Upper lobe of left lung (tissue), 6 donors: ENCODE measurements around the gene HTR3D. TPM values are rescaled to one million over a fixed set of nuclear protein-coding genes. Genes with fewer than 3 reads are reported as not detected.

Experiments
- ATAC-seq, 2 donors: fragments of 200-7000 bp; cut with Tn5 transposase; one replicate each; pipeline ENCODE4 v1.9.1; 2022; ENCODE audit warnings: mild to moderate bottlenecking in 2 of 2, moderate library complexity in 2 of 2; ENCODE audit not compliant: low FRiP score in 2 of 2
- DNase-seq, 2 donors: peaks; one replicate each; pipeline ENCODE4 v3.0.0-alpha.2; 2019 to 2020
- H3K27ac ChIP-seq, 4 donors: fragments of 200-600 bp; sonication (generic); one replicate each; pipeline ENCODE4 v1.5.1; 2016 to 2019
- H3K27me3 ChIP-seq, 4 donors: fragments of 200-600 bp; sonication (generic); one replicate each; pipeline ENCODE4 v1.5.1; 2017 to 2019
- H3K36me3 ChIP-seq, 4 donors: fragments of 200-600 bp; sonication (generic); one replicate each; pipeline ENCODE4 v1.5.1; 2016 to 2019
- H3K4me1 ChIP-seq, 4 donors: fragments of 200-600 bp; sonication (generic); one replicate each; pipeline ENCODE4 v1.5.1; 2018 to 2019
- H3K4me3 ChIP-seq, 4 donors: fragments of 200-600 bp; sonication (generic); one replicate each; pipeline ENCODE4 v1.5.1; 2017 to 2019; ENCODE audit warnings: mild to moderate bottlenecking in 2 of 4, moderate library complexity in 1 of 4
- H3K9me3 ChIP-seq, 4 donors: fragments of 200-600 bp; sonication (generic); one replicate each; pipeline ENCODE4 v1.5.1; 2018 to 2019
- CTCF ChIP-seq, 6 experiments: fragments of 450-650 bp in 4 of 6; fragments of 200-600 bp in 2 of 6; sonication (generic) in 2 of 6; IDR thresholded peaks; one replicate each; pipeline ENCODE4 v1.5.1; 2016 to 2019; ENCODE audit warnings: antibody characterized with exemption in 6 of 6
- EP300 ChIP-seq, 4 donors: sonication (generic); formaldehyde crosslinking; IDR thresholded peaks; one replicate each; pipeline ENCODE4 v1.5.1; 2017; ENCODE audit warnings: antibody characterized with exemption in 4 of 4, control low read depth in 2 of 4
- POLR2A ChIP-seq, 4 donors: fragments of 450-650 bp; IDR thresholded peaks; one replicate each; pipeline ENCODE4 v1.5.1; 2016 to 2017; ENCODE audit warnings: antibody characterized with exemption in 4 of 4, mild to moderate bottlenecking in 2 of 4
- POLR2AphosphoS5 ChIP-seq, 2 donors: sonication (generic); formaldehyde crosslinking; IDR thresholded peaks; one replicate each; pipeline ENCODE4 v1.5.1; 2017; ENCODE audit warnings: antibody characterized with exemption in 2 of 2
- WGBS, 2 donors: methylation state at CpG; one replicate each; pipeline ENCODE4 v1.1.5; 2017 to 2018; 5-methylcytosine and 5-hydroxymethylcytosine counted together
- total RNA-seq, 6 donors: library from RNA; depleted of rRNA in 4 of 6; stranded (reverse); fragments of >200 nt in 4 of 6; gene quantifications; one replicate each; pipeline versions ENCODE4 v1.1.0 to v1.2.1, GENCODE V29; 2016 to 2021
- donor health status: DM: no; HTN: no; CAD: no; lungs with moderate emphysema.
- donor health status: DM: no; HTN: yes; CAD: no; lungs with severe emphysema.

The HTR3D gene
- total RNA-seq, 6 donors from 2014 or later = not detected

GRCh38 chr3:183987000-183987600 is 44.4 kb upstream of the HTR3D start:
- Histone ChIP-seq H3K9me3 (no peaks in the 10 kb centered on the region), H3K27me3 (no peaks in the 10 kb centered on the region), H3K27ac (no peak overlapping the region), H3K4me1 (peaks cover 0 to 6% (median 3%) of the 10 kb centered on the region in 4 donors), H3K36me3 (peaks cover 10 to 71% (median 32%) of the 10 kb centered on the region in 4 donors), H3K4me3 (no peak overlapping the region)
- DNase-seq (no peak), ATAC-seq (no peak)
- WGBS, 2 donors = 84 to 92% methylated on average over 11 of the region's 11 CpGs
- no peak for TF ChIP-seq EP300 (IDR thresholded peaks at IDR 0.05)
- no peak for TF ChIP-seq POLR2AphosphoS5 (IDR thresholded peaks at IDR 0.05)
- TF ChIP-seq CTCF (IDR thresholded peaks at IDR 0.05) = no peak
- no peak for TF ChIP-seq POLR2A (IDR thresholded peaks at IDR 0.05)

GRCh38 chr3:183988216-183988790 is 43.2 kb upstream of the HTR3D start:
- 85 to 88% methylated on average over 16 of the region's 16 CpGs for WGBS, 2 donors
- H3K27me3 ChIP-seq = no peaks in the 10 kb centered on the region
- peaks cover 10 to 60% (median 28%) of the 10 kb centered on the region in 4 donors for H3K36me3 ChIP-seq

GRCh38 chr3:183991403-183991802 is 40.1 kb upstream of the HTR3D start:
- peak in 1 of 2 donors; percentile 34 for ATAC-seq
- TF ChIP-seq EP300 (IDR thresholded peaks at IDR 0.05) (no peak), CTCF (IDR thresholded peaks at IDR 0.05) (no peak), POLR2A (IDR thresholded peaks at IDR 0.05) (no peak), POLR2AphosphoS5 (IDR thresholded peaks at IDR 0.05) (no peak)
- WGBS, 2 donors = 75 to 77% methylated on average over 5 of the region's 5 CpGs

More at GRCh38 chr3:183988216-183988790, 43.2 kb upstream of the HTR3D start:
- H3K27ac ChIP-seq = no peak overlapping the region
- H3K4me3 ChIP-seq = no peak overlapping the region
- TF ChIP-seq POLR2AphosphoS5 (IDR thresholded peaks at IDR 0.05) (no peak), EP300 (IDR thresholded peaks at IDR 0.05) (no peak), POLR2A (IDR thresholded peaks at IDR 0.05) (no peak), CTCF (IDR thresholded peaks at IDR 0.05) (no peak)
- no peak for ATAC-seq
- H3K4me1 ChIP-seq = peaks cover 0 to 6% (median 3%) of the 10 kb centered on the region in 4 donors
- H3K9me3 ChIP-seq = no peaks in the 10 kb centered on the region
- DNase-seq = no peak

GRCh38 chr3:184001761-184002160 is 29.8 kb upstream of the HTR3D start:
- Histone ChIP-seq H3K4me3 (no peak overlapping the region), H3K4me1 (peaks cover 6 to 24% (median 18%) of the 10 kb centered on the region in 4 donors), H3K27ac (no peak overlapping the region), H3K27me3 (no peaks in the 10 kb centered on the region), H3K9me3 (no peaks in the 10 kb centered on the region), H3K36me3 (peaks cover 0 to 9% (median 0%) of the 10 kb centered on the region in 4 donors)
- ATAC-seq = no peak
- TF ChIP-seq POLR2A (IDR thresholded peaks at IDR 0.05) = no peak
- no peak for TF ChIP-seq POLR2AphosphoS5 (IDR thresholded peaks at IDR 0.05)
- TF ChIP-seq EP300 (IDR thresholded peaks at IDR 0.05) = no peak
- no peak for TF ChIP-seq CTCF (IDR thresholded peaks at IDR 0.05)
- DNase-seq = no peak
- 69 to 85% methylated on average over 3 of the region's 3 CpGs for WGBS, 2 donors

More at GRCh38 chr3:183991403-183991802, 40.1 kb upstream of the HTR3D start:
- H3K4me1 ChIP-seq = peaks cover 0 to 6% (median 3%) of the 10 kb centered on the region in 4 donors
- H3K9me3 ChIP-seq = no peaks in the 10 kb centered on the region
- H3K27me3 ChIP-seq = no peaks in the 10 kb centered on the region
- H3K4me3 ChIP-seq = no peak overlapping the region
- no peak overlapping the region for H3K27ac ChIP-seq
- peaks cover 7 to 29% (median 17%) of the 10 kb centered on the region in 4 donors for H3K36me3 ChIP-seq
- DNase-seq = no peak
